GM23338 (cell line): ENCODE results near the gene TMEM61. TPM values are rescaled to one million over a fixed set of nuclear protein-coding genes. Genes with fewer than 3 reads are reported as not detected.
A peak's percentile ranks its signal among the peaks of the same experiment; 100 is the strongest.

Experiments used
- ATAC-seq: fragments of 200-7000 bp; cut with Tn5 transposase; 3 replicates; pipeline ENCODE4 v1.9.1; 2020
- DNase-seq: peaks from one replicate; pipeline ENCODE4 v3.0.0-alpha.2; 2015; ENCODE audit warnings: low spot score
- H2AFZ ChIP-seq: fragments of 200-600 bp; sonication (generic); 2 replicates; pipeline ENCODE4 v1.8.0; 2016; ENCODE audit warnings: antibody characterized with exemption, mild to moderate bottlenecking, moderate library complexity
- H3F3A ChIP-seq: fragments of 200-600 bp; sonication (generic); replicated peaks from 2 replicates; pipeline ENCODE4 v1.8.0; 2017; ENCODE audit warnings: antibody characterized with exemption, mixed run types, low read depth
- H3K27ac ChIP-seq: fragments of 200-600 bp; sonication (generic); 2 replicates; pipeline ENCODE4 v1.6.1; 2016; ENCODE audit warnings: low read depth
- H3K27me3 ChIP-seq: fragments of 200-600 bp; sonication (generic); 2 replicates; pipeline ENCODE4 v1.8.0; 2016; ENCODE audit warnings: mild to moderate bottlenecking, mixed run types, moderate library complexity; ENCODE audit not compliant: insufficient read depth
- H3K36me3 ChIP-seq: fragments of 200-600 bp; sonication (generic); 2 replicates; pipeline ENCODE4 v1.8.0; 2016; ENCODE audit warnings: mild to moderate bottlenecking; ENCODE audit not compliant: insufficient read depth
- H3K4me1 ChIP-seq: fragments of 200-600 bp; sonication (generic); 2 replicates; pipeline ENCODE4 v1.8.0; 2016; ENCODE audit warnings: mild to moderate bottlenecking, moderate library complexity; ENCODE audit not compliant: insufficient read depth
- H3K4me2 ChIP-seq: fragments of 200-600 bp; sonication (generic); 2 replicates; pipeline ENCODE4 v1.7.1; 2017; ENCODE audit warnings: mixed run types
- H3K4me3 ChIP-seq: fragments of 200-600 bp; sonication (generic); 2 replicates; pipeline ENCODE4 v1.6.1; 2016; ENCODE audit warnings: mixed run types
- H3K79me2 ChIP-seq: fragments of 200-600 bp; sonication (generic); replicated peaks from 2 replicates; pipeline ENCODE4 v1.8.0; 2017; ENCODE audit warnings: mild to moderate bottlenecking; ENCODE audit not compliant: insufficient read depth
- H3K9me2 ChIP-seq: fragments of 200-600 bp; sonication (generic); 2 replicates; pipeline ENCODE4 v1.8.0; 2017; ENCODE audit not compliant: insufficient read depth
- H4K20me1 ChIP-seq: fragments of 200-600 bp; sonication (generic); replicated peaks from 2 replicates; pipeline ENCODE4 v1.8.0; 2017; ENCODE audit warnings: mild to moderate bottlenecking; ENCODE audit not compliant: insufficient read depth
- H3K27ac Mint-ChIP-seq: 2 replicates; pipeline ENCODE4 v1.8.0; 2020; ENCODE audit warnings: inconsistent platforms, mild to moderate bottlenecking, moderate library complexity, mixed read lengths
- H3K27me3 Mint-ChIP-seq: 3 replicates; pipeline ENCODE4 v1.8.0; 2022; ENCODE audit warnings: low read depth, mild to moderate bottlenecking, moderate library complexity, mixed read lengths, inconsistent platforms; ENCODE audit not compliant: insufficient read depth, poor library complexity
- H3K36me3 Mint-ChIP-seq: 3 replicates; pipeline ENCODE4 v1.8.0; 2021; ENCODE audit warnings: low read depth, mild to moderate bottlenecking, inconsistent platforms, moderate library complexity, mixed read lengths
- H3K4me1 Mint-ChIP-seq: 3 replicates; pipeline ENCODE4 v1.8.0; 2020; ENCODE audit warnings: mild to moderate bottlenecking, inconsistent platforms, mixed read lengths
- H3K4me3 Mint-ChIP-seq: 3 replicates; pipeline ENCODE4 v1.8.0; 2021; ENCODE audit warnings: moderate library complexity, mild to moderate bottlenecking, inconsistent platforms, mixed read lengths
- H3K9me3 Mint-ChIP-seq: 3 replicates; pipeline ENCODE4 v1.8.0; 2020; ENCODE audit warnings: moderate library complexity, mild to moderate bottlenecking, inconsistent platforms, mixed read lengths
- CREB1 ChIP-seq: fragments of 250-450 bp; sonication (Bioruptor Pico); IDR thresholded peaks from 2 replicates; pipeline ENCODE4 v1.5.0; 2020; ENCODE audit warnings: low read depth, mild to moderate bottlenecking, moderate library complexity
- CTCF ChIP-seq, 2 experiments: fragments of 200-600 bp in 1 of 2; sonication (generic) in 1 of 2; conservative IDR thresholded peaks; 2 replicates each; pipeline versions ENCODE4 v1.5.1 to v1.6.1; 2016 to 2017; ENCODE audit warnings: antibody characterized with exemption in 2 of 2, low read depth in 2 of 2, mild to moderate bottlenecking in 2 of 2, moderate library complexity in 1 of 2
- EZH2 ChIP-seq: fragments of 200-600 bp; sonication (generic); IDR thresholded peaks from one replicate; pipeline ENCODE4 v1.8.0; 2017; ENCODE audit warnings: antibody characterized with exemption, mild to moderate bottlenecking, low read depth; ENCODE audit not compliant: unreplicated experiment
- EZH2phosphoT487 ChIP-seq: fragments of 200-600 bp; sonication (generic); IDR thresholded peaks from one replicate; pipeline ENCODE4 v1.8.1; 2018; ENCODE audit warnings: antibody characterized with exemption; ENCODE audit not compliant: unreplicated experiment
- JUNB ChIP-seq: IDR thresholded peaks from one replicate; pipeline ENCODE4 v1.6.1; 2016; ENCODE audit warnings: antibody characterized with exemption; ENCODE audit not compliant: unreplicated experiment
- NANOG ChIP-seq: IDR thresholded peaks from 2 replicates; pipeline ENCODE4 v1.6.1; 2016; ENCODE audit warnings: antibody characterized with exemption, borderline replicate concordance
- POLR2AphosphoS5 ChIP-seq: IDR thresholded peaks from 2 replicates; pipeline ENCODE4 v1.6.1; 2016; ENCODE audit warnings: antibody characterized with exemption, low read depth
- REST ChIP-seq: IDR thresholded peaks from one replicate; pipeline ENCODE4 v1.6.1; 2018; ENCODE audit warnings: antibody characterized with exemption; ENCODE audit not compliant: unreplicated experiment
- STAT1 ChIP-seq: IDR thresholded peaks from one replicate; pipeline ENCODE4 v1.6.1; 2016; ENCODE audit warnings: antibody characterized with exemption; ENCODE audit not compliant: unreplicated experiment
- ZNF114 ChIP-seq: fragments of 250-450 bp; sonication (Bioruptor Pico); IDR thresholded peaks from 2 replicates; pipeline ENCODE4 v1.5.0; 2020; ENCODE audit warnings: mild to moderate bottlenecking, moderate library complexity
- ZNF331 ChIP-seq: fragments of 250-450 bp; sonication (Bioruptor Pico); IDR thresholded peaks from 2 replicates; pipeline ENCODE4 v1.5.0; 2020; ENCODE audit warnings: low read depth, mild to moderate bottlenecking, moderate library complexity
- ZNF462 ChIP-seq: fragments of 250-450 bp; sonication (Bioruptor Pico); IDR thresholded peaks from 2 replicates; pipeline ENCODE4 v1.5.0; 2020; ENCODE audit warnings: mild to moderate bottlenecking, moderate library complexity
- polyA plus RNA-seq: library from polyadenylated mRNA; unstranded; fragments of >200 nt; fragmentation: Nextera tagmentation; extraction: Ambion mirVana; gene quantifications from 2 replicates; pipeline ENCODE4 v1.2.1, GENCODE V29; 2016
- total RNA-seq: library from RNA; depleted of rRNA; stranded (reverse); fragments of >200 nt; shearing (Covaris generic); gene quantifications from 2 replicates; pipeline ENCODE4 v1.2.3, GENCODE V29; 2014
- TF ChIP-seq, protein P1 (sequence below): IDR thresholded peaks from 2 replicates; pipeline ENCODE4 v1.6.1; 2016; ENCODE audit warnings: antibody characterized with exemption

TMEM61 gene
- total and polyA plus RNA-seq, 2 experiments from 2014 or later: 2.0 to 3.6 TPM

GRCh38 chr1:54979327-54979891, 1.0 kb upstream of the TMEM61 start:
- DNase-seq: no peak
- Mint-ChIP-seq H3K9me3 (no peaks in the 10 kb centered on the region), H3K4me3 (peak overlapping the region; percentile 40)

More at GRCh38 chr1:54979327-54979891, 1.0 kb upstream of the TMEM61 start:
- no peak for ATAC-seq
- Histone ChIP-seq H3K4me2 (no peak overlapping the region; the same call in 1 of the 2 replicates), H3K79me2 (no peaks in the 10 kb centered on the region), H3K9me2 (no peaks in the 10 kb centered on the region), H4K20me1 (no peaks in the 10 kb centered on the region), H3F3A (no peaks in the 10 kb centered on the region), H2AFZ (no peak overlapping the region), H3K4me3 (no peak overlapping the region), H3K36me3 (no peaks in the 10 kb centered on the region), H3K4me1 (peaks cover 27% of the 10 kb centered on the region), H3K27ac (no peak overlapping the region), H3K27me3 (peaks cover 29% of the 10 kb centered on the region)
- Mint-ChIP-seq H3K4me1 (peaks cover 32% of the 10 kb centered on the region), H3K36me3 (no peaks in the 10 kb centered on the region), H3K27me3 (peaks cover 19% of the 10 kb centered on the region), H3K27ac (no peak overlapping the region)
- TF ChIP-seq, protein P1, sequence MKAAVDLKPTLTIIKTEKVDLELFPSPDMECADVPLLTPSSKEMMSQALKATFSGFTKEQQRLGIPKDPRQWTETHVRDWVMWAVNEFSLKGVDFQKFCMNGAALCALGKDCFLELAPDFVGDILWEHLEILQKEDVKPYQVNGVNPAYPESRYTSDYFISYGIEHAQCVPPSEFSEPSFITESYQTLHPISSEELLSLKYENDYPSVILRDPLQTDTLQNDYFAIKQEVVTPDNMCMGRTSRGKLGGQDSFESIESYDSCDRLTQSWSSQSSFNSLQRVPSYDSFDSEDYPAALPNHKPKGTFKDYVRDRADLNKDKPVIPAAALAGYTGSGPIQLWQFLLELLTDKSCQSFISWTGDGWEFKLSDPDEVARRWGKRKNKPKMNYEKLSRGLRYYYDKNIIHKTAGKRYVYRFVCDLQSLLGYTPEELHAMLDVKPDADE: no peak
- TF ChIP-seq ZNF114 (CRISPR knock-in tag) (no peak), STAT1 (no peak), JUNB (no peak), EZH2phosphoT487 (no peak), NANOG (no peak), ZNF331 (no peak), CREB1 (no peak), CTCF (conservative IDR thresholded peaks at IDR 0.05; ENCODE audit: low read depth in 2 of 2) (no peak), ZNF462 (CRISPR knock-in tag) (no peak), REST (no peak), POLR2AphosphoS5 (no peak), EZH2 (no peak)
